SH-SY5Y (cell line): ENCODE results near the gene FERMT2.

Experiments used
- GATA2 ChIP-seq: IDR thresholded peaks from 2 replicates; pipeline ENCODE4 v1.6.1; 2011; ENCODE audit warnings: mild to moderate bottlenecking, low read depth, low read length
- GATA3 ChIP-seq: IDR thresholded peaks from 2 replicates; pipeline ENCODE4 v1.6.1; 2011; ENCODE audit warnings: low read depth, mild to moderate bottlenecking, low read length, moderate library complexity

The FERMT2 gene

GRCh38 chr14:52873694-52874093 is 77.2 kb downstream of the FERMT2 start:
- no peak for TF ChIP-seq GATA2
- TF ChIP-seq GATA3 = no peak

GRCh38 chr14:52873065-52873464 is 77.8 kb downstream of the FERMT2 start:
- TF ChIP-seq GATA3 (no peak), GATA2 (no peak)

- TF ChIP-seq GATA2 (no peak), GATA3 (no peak)
These were observed 79.2 kb downstream of the FERMT2 start for GRCh38 chr14:52871606-52872005.

- no peak for TF ChIP-seq GATA2
- no peak for TF ChIP-seq GATA3
These were observed 81.8 kb downstream of the FERMT2 start for GRCh38 chr14:52868911-52869618.

GRCh38 chr14:52863334-52863700 is 87.5 kb downstream of the FERMT2 start:
- no peak for TF ChIP-seq GATA3
- no peak for TF ChIP-seq GATA2

GRCh38 chr14:52862632-52863333 is 88.1 kb downstream of the FERMT2 start:
- TF ChIP-seq GATA2 = no peak
- TF ChIP-seq GATA3 = no peak

GRCh38 chr14:52861403-52861802 is 89.4 kb downstream of the FERMT2 start:
- TF ChIP-seq GATA2 (no peak), GATA3 (no peak)

GRCh38 chr14:52860910-52861309 is 89.9 kb downstream of the FERMT2 start:
- no peak for TF ChIP-seq GATA3
- no peak for TF ChIP-seq GATA2

- TF ChIP-seq GATA2 (no peak), GATA3 (no peak)
These were observed 90.6 kb downstream of the FERMT2 start for GRCh38 chr14:52860209-52860608.

GRCh38 chr14:52856139-52856538 is 94.7 kb downstream of the FERMT2 start:
- TF ChIP-seq GATA2 (0 out of 2 replicates have a peak, but pooled peaks have one; percentile 7), GATA3 (no peak)

- TF ChIP-seq GATA2 (no peak), GATA3 (no peak)
These were observed 97.4 kb downstream of the FERMT2 start for GRCh38 chr14:52853522-52853854.

GRCh38 chr14:52852810-52853521 is 97.9 kb downstream of the FERMT2 start:
- TF ChIP-seq GATA3 (peak; percentile 59; the same call in 1 of the 2 replicates), GATA2 (peak; percentile 67)

GRCh38 chr14:52850451-52850909 is 100.4 kb downstream of the FERMT2 start:
- TF ChIP-seq GATA2 (no peak), GATA3 (no peak)

GRCh38 chr14:52848626-52849025 is 102.2 kb downstream of the FERMT2 start:
- TF ChIP-seq GATA3 (no peak), GATA2 (no peak)

GRCh38 chr14:52846591-52846990 is 104.3 kb downstream of the FERMT2 start:
- TF ChIP-seq GATA2 = no peak
- TF ChIP-seq GATA3 = no peak

GRCh38 chr14:52845081-52845480 is 105.8 kb downstream of the FERMT2 start:
- TF ChIP-seq GATA3 (no peak), GATA2 (no peak)
